GM13977 (cell line): ENCODE measurements around the gene OR2F2.

ENCODE experiments used
- DNase-seq: peaks from one replicate; pipeline ENCODE4 v3.0.0; 2012; ENCODE audit warnings: low spot score
- CTCF ChIP-seq: IDR thresholded peaks from 2 replicates; pipeline ENCODE4 v1.5.1; 2012; ENCODE audit warnings: mild to moderate bottlenecking, control low read depth; ENCODE audit not compliant: insufficient read depth; ENCODE audit errors: extremely low read depth, missing control alignments
- in situ Hi-C: fragments of 300-500 bp; cut with MboI; formaldehyde crosslinking; loops from one replicate; pipeline ENCODE4 v1.12.0; 2022; ENCODE audit warnings: low sequenced_read_pairs, low pct_unique_long_range_greater_than_20kb, mixed read lengths, inconsistent platforms; ENCODE audit not compliant: unreplicated experiment

The OR2F2 gene

DNA sequence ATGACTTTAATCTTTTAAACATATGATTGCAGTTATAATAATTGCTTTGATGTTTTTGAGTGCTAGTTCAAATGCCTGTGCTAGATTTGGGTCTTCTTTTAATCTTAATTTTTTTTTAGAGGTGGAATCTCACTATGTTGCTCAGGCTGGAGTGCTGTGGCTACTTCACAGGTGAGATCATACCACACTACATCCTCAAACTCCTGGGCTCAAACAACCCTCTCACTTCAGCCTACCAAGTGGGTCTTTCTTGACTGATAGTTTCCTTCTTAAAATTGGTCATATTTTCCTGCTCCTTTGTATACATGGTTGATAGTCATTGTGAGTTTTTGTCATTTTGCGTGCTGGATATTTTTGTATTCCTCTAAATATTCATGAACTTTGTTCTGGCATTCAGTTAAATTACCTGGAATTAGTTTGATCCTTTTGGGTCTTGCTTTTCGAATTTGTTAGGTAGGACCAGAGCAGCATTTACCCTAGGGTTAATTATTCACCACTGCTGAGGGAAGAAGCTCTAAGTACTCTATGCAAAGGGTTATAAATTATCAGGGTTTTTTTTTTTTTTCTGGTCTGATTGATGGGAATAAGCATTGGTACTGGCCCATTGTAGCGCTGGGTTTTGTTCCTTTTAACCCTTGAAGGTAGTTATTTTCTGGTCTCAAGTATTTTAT is 21.0 kb upstream of the OR2F2 start:
- in situ Hi-C loops: no loop called here
- no peak for DNase-seq
- no peak for TF ChIP-seq CTCF

DNA sequence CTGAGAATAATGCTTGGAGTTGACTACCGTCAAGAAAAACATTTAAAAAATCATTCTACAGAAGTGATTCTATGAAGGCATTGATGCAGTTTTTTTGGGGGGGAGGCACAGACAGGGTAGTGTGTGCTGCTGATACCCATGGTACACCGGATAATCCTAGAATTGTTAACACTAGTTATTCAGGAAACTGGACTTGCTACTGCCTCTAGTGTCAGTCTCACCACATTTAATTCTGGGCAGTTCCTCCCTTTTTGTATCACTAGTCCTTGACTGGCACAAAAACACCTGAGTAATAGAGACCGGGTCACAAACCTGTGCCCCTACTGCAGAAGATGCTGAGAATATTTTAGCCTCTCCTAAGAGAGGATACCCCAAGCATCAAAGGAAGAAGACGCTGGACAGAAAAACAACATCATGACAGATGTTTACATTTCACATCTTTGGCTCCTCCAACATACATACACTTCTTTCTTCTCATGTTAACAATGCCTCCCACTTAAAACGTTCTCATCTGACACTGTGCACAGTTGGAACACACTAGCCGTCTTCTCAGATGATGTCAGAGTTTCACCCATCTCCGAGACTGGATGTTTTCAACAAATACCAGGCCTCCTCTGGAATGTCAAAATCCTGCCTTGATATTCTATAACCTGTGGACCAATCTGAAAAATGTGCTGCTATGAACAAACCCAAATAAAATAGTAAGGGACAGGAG is 19.9 kb upstream of the OR2F2 start:
- DNase-seq: no peak
- TF ChIP-seq CTCF: no peak
- in situ Hi-C loops: no loop called here

- TF ChIP-seq CTCF: no peak
- in situ Hi-C loops: no loop called here
- no peak for DNase-seq
Measured at GRCh38 chr7:143924851-143925250, 10.2 kb upstream of the OR2F2 start.

GRCh38 chr7:143929224-143929920 is 5.7 kb upstream of the OR2F2 start:
- no peak for DNase-seq
- no peak for TF ChIP-seq CTCF
- in situ Hi-C loops: no loop called here

GRCh38 chr7:143931739-143932138 is 3.3 kb upstream of the OR2F2 start:
- no peak for DNase-seq
- TF ChIP-seq CTCF: no peak
- in situ Hi-C loops: no loop called here

- in situ Hi-C loops: no loop called here
- TF ChIP-seq CTCF: no peak
- no peak for DNase-seq
Measured at GRCh38 chr7:143936087-143937009, 1.3 kb downstream of the OR2F2 start.
